HG03108 (cell line): ENCODE measurements around the gene WDR59.

Experiments used
- ATAC-seq: cut with Tn5 transposase; IDR thresholded peaks from one replicate; pipeline ENCODE4 v1.9.1; 2021; ENCODE audit warnings: moderate library complexity; ENCODE audit not compliant: unreplicated experiment

WDR59 gene

DNA sequence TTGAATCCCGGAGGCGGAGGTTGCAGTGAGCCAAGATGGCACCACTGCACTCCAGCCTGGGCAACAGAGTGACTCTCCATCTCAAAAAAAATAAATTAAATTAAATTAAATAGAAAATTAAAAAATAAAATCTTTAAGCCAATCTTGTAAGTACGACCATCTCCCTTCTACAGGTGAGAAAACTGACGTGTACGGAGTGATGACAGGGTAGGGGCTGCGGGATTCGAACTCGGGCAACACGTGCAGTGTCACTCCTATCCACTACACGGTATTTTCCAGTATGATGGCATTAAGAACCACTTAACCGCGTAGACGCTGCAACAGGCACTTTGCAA, 762 bp downstream of the WDR59 start:
- ATAC-seq = no peak

DNA sequence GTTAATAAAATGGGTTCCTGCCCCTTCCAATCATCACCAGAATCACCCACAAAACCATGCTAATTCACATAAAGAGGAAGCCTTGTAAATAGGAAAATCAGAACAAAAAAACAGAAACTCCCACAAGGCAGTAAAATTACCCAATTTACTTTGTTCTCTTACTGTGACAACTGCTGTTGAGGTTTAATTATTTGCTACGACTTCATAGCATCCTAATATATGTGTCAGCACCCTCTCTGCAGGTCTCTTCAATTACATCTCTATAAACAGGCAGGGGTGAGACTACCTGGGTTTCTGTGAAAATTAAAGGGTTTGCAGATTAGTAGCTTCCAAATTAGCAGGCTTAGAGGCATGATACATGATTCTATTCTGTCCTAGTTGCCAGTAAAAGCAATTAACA, 2.7 kb downstream of the WDR59 start:
- ATAC-seq = no peak

DNA sequence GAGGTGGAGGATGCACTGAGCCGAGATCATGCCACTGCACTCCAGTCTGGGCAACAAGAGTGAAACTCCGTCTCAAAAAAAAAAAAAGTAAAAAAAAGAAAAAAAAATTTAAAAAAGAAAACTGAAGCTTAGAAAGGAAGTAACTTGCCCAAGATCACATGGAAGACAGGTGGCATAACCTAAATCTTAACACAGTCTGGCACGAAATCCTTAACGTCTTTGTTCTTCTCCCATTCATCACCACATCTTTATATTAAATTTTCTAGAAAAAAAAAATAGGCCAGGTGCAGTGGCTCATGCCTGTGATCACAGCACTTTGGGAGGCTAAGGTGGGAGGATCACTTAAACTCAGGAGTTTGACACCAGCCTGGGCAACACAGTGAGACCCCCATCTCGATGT, 9.3 kb downstream of the WDR59 start:
- no peak for ATAC-seq

DNA sequence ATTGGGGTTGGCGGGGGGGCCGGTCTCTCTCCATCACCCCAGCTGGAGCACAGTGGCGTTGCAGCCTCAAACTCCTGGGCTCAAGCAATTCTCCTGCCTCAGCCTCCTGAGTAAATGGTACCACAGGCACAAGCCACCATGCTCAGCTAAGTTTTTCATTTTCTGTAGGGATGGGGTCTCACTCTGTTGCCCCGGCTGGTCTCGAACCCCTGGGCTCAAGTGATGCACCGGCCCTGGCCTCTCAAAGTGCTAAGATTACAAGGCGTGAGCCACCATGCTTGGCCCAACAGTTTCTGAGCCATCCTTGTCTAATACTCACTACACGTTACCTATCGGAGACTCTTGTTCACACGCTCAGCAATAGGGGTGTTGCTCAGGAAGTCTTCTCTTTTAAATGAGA, 11.6 kb downstream of the WDR59 start:
- ATAC-seq = no peak

DNA sequence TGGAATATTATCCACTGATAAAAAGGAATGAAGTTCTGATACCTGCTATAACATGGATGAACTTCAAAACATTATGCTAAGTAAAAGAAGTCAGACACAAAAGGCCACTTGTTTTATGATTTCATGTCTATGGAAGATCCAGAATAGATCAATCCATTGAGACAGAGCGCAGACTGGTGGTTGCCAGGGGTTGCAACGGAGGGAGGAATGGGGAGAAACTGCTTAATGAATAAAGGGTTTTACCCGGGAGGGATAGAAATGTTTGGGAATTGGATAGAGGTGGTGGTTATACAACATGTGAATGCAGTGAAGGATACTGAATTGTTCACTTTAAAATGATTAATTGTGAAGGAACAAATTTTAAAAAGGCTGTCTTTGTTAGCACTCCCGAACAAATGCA, 30.2 kb downstream of the WDR59 start:
- ATAC-seq = no peak

DNA sequence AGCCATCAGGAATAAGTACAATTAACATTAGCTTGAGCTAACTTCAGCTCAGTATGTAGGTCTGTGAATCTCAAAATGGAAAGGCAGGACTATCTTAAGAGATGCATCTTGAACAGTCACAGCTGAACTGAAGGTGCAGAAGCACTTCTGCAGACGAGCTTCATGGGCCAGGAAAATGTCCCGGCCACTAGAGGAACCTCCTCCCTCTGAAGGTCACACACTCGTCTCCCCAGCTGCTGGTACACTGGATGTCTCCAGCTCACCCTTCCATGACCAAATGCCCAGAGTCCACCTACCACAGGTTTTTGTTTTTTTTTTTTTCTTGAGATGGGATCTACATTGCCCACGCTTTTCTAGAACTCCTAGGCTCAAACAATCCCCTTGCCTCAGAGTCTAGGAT, 33.2 kb downstream of the WDR59 start:
- ATAC-seq = no peak

DNA sequence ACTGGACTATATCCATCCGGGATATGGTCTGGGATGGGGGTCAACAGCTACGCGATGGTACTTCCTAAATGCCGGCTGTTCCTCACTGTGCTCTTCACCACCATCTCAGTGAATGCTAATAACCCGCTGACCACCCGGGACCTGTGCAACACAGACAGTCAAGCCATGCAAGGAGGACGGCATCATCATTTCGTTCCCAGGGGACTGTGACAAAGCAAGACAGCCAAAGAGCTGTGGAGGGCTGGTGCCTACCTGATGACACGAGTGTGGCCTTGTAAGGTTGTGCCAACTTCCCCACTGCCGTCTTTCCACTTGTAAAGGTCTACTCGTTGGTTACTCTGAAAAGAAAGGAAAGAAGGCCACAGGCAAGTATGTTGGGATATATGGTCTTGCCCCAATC, 33.7 kb downstream of the WDR59 start:
- ATAC-seq = no peak

DNA sequence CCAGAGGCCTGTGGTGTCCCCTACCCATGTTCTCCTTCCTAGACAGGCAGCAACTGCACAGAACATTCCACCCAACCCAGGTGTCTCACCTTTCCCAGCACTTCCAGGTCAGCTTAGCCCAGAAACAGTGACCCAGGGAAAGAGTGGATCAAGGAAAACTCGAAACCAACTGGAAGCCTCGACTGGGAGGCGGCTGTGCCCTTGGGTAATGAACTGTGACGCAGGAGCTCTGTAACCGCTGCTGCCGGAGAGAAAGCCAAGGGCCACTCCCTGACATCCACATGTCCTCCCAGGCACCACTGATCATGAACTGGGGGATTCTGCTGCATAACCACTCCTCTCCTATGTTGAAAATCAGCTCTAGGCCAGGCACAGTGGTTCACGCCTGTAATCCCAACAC, 34.4 kb downstream of the WDR59 start:
- no peak for ATAC-seq

DNA sequence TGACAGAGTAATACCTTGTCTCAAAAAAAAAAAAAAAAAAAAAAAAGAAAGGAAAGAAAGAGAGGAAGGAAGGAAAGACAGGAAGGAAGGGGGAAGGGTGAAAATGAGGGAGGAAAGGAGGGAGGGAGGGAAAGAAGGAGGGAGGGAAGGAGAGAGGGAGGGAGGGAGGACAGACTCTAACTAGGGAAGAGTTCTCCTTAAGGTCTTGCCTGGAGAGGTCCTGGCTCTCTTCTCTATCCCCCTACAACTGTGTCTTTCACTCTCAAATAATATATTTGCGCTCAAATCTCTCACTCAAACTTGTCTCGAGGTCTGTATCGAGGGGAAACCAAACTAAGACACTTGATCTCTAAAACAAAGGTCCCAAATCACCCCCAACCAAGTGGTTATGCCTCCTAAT, 35.6 kb downstream of the WDR59 start:
- no peak for ATAC-seq

DNA sequence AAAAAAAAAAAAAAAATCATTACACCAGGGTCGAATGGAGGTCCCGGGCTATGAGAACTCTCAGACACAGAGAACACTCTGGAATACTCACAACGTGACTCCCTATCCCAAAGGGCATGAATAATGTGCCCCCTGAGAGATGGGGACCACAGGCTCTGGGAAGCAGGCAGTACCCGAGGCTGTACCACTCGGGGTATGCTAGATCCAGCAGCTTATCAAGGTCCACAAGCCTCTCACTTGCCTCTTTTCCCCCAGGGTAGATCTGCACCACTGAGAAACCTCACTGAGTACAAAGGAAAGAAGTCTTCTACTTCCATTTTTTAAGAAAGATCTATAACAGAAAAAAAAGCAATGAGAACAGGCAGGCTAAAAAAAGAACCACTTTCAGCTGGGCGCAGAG, 40.5 kb downstream of the WDR59 start:
- ATAC-seq = no peak

DNA sequence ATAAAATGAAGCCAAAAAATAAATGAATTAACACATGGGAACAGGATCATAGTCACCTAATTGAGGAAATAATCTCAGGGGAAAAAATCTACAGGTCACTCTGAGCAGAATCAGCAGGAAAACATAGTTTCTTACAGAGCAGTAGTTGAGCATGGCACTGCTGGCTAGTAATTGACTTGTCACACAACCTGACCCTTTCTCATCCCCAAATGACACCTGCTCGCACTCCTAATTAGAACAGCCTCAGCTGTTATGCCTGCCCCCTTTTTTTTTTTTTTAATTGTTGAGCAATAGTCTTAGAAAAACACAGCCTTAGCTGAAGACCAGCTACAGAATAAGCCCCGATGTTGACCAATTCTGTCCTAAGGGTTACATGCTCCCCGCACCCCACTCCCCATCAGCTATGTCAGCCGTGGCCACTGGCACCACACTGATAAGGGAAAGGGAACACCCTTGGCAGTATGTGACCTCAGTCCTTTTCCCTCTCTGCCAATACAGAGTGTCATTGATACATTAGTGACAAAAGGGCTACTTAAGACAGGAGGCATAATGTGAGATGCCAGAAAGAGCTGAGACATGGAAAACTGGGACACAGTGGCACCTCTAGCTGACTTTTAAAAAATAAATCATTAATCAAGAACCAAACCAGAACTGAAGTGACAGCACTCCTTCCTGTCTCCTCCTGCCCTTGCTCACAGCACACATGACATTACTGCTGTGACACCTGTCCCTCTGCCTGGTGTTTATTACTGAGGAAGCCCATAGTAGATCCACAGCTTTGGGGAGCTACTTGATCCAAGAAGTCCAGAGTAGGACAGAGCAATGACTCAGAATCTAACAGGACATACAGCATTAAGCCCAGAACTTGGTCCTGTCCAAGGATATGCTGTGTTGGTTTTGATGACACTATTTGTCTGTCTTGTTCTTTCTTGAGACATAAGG, 41.7 kb downstream of the WDR59 start:
- ATAC-seq = no peak

DNA sequence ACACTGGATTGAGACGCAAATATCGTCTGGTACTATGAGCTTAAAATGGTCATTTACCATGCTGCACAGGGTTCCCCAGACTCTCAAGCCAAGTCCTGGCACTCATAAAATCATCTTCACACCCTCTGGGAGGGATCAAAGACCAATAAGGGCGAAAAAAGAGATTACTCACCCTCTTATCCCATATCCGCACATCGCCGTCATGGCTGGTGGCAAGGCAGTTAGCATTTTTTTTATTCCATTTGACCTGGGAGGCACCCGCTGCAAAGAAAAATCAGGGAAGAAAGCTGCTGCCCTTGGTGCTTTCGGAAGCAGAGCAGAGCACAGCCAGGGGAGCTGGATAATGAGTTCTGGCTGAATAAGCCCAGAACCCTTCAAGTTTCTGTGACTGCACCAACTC, 42.4 kb downstream of the WDR59 start:
- ATAC-seq = no peak

DNA sequence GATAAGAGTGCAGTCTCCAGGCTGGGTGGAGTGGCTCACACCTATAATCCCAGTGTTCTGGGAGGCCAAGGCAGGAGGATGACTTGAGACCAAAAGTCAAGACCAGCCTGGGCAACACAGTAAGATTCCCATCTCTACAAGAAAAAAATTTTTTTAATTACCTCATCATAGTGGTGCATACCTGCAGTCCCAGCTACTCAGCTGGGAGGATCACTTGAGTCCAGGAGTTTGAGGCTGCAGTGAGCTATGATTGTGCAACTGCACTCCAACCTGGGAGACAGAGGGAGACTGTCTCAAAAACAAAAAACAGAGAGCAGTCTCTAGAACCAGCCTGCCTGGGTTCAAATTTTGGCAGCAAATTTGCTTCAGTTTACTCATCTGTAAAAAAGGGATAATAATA, 45.2 kb downstream of the WDR59 start:
- no peak for ATAC-seq

DNA sequence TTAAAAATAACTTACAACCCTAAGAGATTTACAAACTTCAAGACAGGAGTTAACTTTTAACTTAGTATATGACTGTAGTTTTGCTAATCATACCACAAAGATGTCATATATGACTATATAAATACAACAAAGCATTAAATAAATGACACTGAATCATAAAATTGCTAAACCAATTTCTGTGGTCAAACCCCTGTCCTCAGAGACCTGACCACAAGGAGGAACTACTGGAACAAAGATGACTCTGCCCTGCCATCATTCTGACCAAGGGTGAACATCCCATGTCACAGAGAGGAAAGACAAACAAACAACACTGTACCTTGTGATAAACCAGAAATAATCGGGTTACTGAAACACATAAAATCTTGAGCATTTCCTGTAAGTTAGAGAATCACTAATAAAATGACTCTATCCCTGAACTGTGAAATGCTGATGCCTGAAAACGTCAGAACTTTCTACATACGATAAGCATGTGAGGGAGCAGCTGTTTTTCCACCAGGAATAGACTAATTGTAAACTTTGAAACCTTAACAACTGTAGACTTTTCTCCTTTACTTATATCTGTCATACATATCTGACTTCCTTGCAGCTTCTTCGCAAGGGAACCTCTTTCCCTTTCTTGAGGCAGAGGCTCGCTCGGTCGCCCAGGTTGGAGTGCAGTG, 47.9 kb downstream of the WDR59 start:
- peak; percentile 86 for ATAC-seq

DNA sequence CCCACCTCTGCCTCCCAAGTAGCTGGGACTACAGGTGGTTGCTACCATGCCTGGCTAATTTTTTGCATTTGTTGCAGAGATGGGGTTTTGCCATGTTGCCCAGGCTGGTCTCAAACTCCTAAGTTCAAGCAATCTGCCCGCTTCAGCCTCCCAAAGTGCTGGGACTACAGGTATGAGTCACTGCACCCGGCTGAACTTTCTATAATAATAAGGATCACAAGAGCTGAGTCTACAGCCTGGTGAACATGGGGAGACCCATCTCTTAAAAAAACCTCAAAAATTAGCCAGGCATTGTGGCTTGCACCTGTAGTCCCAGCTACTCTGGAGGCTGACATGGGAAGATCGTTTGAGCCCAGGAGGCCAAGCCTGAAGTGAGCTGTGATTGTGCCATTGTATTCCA, 53.5 kb downstream of the WDR59 start:
- peak; percentile 49 for ATAC-seq

DNA sequence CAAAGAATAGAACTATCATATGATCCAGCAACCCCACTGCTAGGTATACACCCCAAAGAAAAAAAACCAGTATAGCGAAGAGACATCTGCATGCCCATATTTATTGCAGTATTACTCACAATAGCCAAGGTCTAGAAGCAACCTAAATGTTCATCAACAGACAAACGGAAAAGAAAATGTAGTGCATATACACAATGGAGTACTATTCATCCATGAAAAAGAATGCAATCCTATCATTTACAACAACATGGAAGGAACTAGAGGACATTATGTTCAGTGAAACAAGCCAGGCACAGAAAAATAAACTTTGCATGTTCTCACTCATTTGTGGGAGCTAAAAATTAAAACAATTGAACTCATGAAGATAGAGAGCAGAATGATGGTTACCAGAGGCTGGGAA, 55.3 kb downstream of the WDR59 start:
- ATAC-seq = no peak

DNA sequence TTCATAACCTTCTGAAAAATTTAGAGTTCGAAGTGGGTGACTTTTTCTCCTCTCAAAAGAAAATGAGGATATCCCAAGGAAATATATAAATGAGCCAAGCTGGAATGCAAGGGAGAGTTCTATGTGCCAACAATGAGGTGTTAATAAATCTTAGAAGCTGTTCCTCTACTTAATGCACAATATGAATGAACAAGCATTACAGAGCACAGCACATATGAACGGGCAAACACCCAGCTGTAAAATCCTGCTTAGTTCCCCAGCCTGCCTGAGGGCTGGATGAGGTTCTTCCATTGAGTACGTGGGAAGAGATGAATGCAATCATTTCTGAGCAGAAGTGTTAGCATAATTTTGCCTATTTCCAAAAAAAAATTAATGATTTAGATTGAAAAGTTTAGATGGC, 58.1 kb downstream of the WDR59 start:
- ATAC-seq = no peak

DNA sequence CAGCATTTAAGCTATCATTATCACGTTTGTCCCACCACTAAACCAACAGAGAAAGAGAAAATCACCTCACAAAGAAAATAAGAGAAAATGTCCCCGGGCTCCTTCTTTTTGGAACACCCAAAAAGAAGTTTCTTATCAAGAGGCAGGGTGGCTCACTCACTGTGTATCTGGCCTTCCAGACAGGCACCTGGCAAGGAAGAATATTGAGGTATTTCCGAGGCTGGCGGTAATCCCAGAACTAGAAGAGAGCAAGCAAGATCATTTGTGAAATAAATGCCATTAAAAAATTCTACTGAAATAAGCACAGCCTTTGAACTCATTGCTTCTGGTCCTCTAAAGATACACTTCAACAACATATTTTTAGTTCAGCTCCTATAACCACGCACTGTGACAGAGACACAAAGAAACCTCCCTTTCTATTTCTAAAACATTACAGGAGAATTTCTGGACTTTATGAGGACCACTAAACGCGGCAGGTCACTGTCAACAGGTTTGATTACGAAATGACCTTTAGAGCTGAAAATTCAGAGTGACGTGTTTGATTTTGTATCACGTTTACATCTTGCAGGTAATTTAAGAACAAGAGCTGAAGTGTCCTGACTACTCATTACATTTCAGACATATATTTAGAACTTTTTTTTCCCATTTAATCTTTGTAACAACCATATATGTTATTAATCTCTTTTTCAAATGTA, 61.0 kb downstream of the WDR59 start:
- no peak for ATAC-seq

DNA sequence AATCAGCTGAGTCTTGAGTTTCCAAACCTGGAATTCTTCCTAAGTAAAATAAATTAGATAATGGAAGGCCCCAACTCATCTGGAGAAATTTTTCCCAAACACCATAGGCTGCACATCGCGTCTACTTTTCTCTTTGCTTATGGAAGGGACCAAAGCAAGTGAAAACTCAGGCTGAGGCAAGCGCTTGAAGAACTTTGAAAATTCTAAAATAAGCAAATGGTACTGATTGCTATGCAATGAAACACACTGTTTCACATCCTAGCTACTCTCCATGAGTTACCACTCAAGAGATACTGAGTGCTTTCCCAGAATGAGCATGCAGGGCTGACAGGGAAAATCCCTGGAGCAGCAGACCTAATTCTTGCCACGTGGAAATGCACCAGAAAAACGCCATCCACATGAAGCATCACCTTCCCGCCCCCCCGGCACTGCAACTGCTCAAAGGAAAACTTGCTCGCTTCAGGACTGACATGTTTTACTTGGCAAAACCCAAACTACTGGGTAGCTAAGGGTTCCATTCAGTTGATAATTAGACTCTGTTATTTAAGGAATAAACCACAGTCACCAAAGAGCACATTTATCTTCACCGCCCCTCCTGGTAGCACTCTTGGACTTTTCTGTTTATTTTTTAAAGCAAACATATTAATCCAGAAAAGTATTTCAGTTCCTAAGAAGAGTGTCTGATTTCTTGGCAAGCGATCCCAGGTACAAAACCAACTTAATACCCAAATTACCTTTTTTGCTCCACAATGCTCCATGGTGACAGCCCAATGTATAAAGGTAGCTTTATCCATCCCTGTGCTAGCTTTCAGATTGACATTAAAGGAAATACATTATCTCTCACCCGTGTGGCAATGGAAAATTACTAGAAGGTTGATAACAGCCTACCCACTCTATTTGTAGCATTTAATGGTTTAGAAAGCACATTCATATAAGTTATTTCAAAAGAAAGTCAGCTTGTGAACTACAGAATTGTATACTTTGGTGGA, 62.5 kb downstream of the WDR59 start:
- ATAC-seq = no peak

DNA sequence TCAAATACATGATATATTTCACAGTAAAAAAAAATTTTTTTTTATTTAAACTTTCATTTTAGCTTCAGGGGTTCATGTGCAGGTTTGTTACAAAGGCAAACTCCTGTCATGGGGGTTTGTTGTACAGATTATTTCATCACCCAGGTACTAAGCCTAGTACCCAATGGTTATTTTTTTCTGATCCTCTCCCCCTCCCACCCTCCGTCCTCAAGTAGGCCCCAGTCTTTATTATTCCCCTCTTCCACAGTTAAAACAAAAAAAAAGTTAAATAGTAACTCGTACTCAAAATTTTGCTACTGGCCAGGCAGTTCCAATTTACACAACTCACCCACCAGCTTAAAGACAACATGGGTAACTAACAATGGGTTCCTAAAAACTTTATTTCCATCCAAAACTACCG, 63.9 kb downstream of the WDR59 start:
- ATAC-seq = no peak

DNA sequence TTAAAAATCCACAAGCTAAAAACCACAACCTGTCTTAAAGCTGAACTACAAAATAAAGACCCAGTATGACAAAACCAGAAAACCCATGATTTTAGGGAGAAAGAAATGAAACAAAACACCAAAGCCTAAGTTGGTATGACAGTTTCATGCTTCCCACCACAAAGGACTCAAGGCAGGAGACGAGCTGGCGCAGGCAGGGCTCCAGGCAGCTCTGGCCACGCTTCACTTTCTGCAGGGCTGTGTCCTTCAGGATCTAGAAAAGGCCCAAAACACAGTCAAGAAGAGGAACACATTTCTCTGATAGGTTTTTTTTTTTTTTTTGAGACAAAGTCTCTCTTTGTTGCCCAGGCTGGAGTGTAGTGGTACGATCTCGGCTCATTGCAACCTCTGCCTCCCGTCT, 75.3 kb downstream of the WDR59 start:
- ATAC-seq = no peak
